ENCODE results near the gene ARHGAP35.

DNA sequence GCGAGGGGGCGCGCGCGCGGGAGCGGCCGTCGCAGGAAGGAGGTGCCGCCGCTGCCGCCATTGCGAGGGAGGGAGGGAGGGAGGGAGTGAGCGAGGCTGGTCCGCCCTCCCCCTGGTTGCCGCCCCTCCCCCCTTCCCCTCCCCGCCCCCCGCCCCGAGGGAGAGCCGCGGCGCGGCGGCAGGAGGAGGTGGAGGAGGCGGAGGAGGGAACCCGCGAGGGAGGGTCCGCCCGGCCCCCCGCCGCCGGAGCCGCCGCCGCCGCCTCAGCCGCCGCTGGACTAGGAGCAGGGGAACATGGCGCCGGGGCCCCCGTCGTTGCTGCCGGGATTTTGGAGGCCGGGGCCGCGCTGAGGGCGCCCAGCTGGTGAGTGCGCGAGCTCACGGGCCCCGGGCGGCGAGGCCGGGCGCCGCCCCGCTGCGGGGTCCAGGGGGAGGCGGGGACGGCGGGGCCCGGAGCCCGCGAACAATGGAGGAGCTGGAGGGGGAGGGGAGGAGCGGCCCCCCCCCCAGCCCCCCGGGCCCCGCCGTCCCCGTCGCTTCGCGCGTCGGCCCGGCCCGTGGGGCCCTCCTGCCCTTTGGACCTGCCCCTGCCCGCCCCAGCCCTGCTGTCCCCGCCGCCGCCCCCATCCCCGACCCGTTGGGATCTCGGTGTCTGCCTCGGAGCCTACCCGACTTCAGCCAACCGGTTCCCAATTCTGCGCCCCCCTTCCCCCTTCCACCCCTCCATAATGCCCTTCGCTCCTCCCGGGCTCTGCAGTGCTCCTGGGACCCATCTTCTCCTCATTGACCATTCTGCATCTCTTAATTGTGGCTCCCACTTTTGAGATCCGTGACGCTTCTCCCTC lies at the start of gene ARHGAP35:
- TF ChIP-seq YY1 (IDR thresholded peaks at IDR 0.05; ENCODE audit: low read depth) (peak; percentile 87), CEBPB (IDR thresholded peaks at IDR 0.05) (no peak), TAF1 (IDR thresholded peaks at IDR 0.05; ENCODE audit: low read depth) (no peak), EP300 (IDR thresholded peaks at IDR 0.05; ENCODE audit: borderline replicate concordance) (no peak)
- TF ChIP-seq, protein P1, sequence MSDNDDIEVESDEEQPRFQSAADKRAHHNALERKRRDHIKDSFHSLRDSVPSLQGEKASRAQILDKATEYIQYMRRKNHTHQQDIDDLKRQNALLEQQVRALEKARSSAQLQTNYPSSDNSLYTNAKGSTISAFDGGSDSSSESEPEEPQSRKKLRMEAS (IDR thresholded peaks at IDR 0.05) = no peak
- TF ChIP-seq, protein P2, sequence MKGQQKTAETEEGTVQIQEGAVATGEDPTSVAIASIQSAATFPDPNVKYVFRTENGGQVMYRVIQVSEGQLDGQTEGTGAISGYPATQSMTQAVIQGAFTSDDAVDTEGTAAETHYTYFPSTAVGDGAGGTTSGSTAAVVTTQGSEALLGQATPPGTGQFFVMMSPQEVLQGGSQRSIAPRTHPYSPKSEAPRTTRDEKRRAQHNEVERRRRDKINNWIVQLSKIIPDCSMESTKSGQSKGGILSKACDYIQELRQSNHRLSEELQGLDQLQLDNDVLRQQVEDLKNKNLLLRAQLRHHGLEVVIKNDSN (IDR thresholded peaks at IDR 0.05) = no peak

All from Ishikawa (cell line).